ENCODE data around the gene ZNF519.
"Not testable (repeated sequence)": the region's sequence is repeated elsewhere in the genome, so short reads cannot be mapped to it uniquely, and the experiment has no call there.

The ZNF519 gene

DNA sequence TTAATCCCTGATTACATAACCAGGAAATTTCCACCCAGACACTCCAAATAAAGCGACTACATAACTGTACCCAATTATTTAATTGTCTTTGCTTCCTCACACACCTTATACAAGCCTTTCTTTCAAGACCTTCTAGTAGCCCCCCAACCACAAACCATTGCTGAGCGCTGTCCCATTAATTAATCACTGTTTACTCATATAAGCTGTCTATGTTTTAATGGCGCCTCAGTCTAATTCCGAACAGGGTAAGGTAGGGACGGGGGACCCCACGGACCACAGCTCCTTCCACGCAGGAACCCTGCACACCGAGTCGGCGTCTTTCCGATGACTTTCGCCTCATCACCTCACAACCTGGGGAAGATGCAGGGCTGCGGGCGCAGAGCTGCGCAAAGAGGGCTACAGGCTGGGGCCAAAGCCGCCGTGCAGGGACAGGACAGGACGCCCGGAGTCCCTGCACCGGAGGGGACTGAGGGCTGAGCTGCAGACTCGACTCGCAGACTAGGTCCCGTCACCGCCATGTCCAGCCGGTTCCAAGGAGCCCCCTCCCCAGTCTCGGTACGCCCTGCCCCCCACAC lies 452 bp downstream of the ZNF519 start:
- DNase-seq (ENCODE audit: low spot score); in situ Hi-C loops (cut with MboI; ENCODE audit: low pct_unique_long_range_greater_than_20kb, low sequenced_read_pairs, unreplicated experiment): not testable (repeated sequence)

DNA sequence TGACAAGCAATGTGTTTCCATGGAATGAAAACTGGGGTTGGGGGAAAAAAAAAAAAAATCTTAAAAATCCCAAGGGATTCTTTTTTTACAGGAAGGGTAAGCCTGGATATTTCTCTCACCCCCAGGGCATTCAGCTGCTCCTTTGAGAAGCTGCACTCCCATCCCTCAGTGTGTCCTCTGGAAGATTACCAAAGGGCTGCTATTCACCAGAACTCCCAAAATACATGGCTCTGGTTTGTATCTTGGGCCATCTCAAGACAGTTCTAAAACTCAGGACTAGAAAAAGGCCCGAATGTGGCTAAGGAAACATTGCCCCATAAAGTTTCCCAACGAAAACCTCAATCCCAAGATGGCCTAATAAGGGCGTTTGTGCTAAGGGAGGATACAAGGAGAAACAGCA lies 1.4 kb downstream of the ZNF519 start:
- DNase-seq (ENCODE audit: low spot score); in situ Hi-C loops (cut with MboI; ENCODE audit: low pct_unique_long_range_greater_than_20kb, low sequenced_read_pairs, unreplicated experiment): not testable (repeated sequence)

DNA sequence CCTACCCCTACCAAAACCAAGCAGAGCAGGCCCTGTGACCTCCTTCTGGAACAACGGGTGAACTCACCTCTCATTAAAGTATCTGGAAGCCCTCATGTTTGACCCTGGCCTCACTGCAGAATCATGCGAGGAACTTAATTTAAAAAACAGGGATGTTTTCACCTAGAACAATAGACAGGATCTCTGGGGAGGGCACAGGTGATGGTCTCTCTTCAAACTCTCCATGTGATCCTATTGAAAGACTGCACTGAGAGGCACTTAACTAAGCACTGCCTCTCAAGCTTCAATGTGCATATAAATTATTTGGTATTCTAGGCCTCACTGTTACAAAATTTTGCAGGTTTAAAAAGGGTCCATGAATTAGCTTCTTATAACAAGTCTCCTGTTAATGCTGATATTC lies 7.5 kb downstream of the ZNF519 start:
- no peak for DNase-seq (ENCODE audit: low spot score)
- in situ Hi-C loops (cut with MboI; ENCODE audit: low pct_unique_long_range_greater_than_20kb, low sequenced_read_pairs, unreplicated experiment): no loop called here
- TF ChIP-seq, protein P1, sequence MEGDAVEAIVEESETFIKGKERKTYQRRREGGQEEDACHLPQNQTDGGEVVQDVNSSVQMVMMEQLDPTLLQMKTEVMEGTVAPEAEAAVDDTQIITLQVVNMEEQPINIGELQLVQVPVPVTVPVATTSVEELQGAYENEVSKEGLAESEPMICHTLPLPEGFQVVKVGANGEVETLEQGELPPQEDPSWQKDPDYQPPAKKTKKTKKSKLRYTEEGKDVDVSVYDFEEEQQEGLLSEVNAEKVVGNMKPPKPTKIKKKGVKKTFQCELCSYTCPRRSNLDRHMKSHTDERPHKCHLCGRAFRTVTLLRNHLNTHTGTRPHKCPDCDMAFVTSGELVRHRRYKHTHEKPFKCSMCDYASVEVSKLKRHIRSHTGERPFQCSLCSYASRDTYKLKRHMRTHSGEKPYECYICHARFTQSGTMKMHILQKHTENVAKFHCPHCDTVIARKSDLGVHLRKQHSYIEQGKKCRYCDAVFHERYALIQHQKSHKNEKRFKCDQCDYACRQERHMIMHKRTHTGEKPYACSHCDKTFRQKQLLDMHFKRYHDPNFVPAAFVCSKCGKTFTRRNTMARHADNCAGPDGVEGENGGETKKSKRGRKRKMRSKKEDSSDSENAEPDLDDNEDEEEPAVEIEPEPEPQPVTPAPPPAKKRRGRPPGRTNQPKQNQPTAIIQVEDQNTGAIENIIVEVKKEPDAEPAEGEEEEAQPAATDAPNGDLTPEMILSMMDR (IDR thresholded peaks at IDR 0.05; ENCODE audit: extremely low read depth, insufficient read depth, missing control alignments): no peak

DNA sequence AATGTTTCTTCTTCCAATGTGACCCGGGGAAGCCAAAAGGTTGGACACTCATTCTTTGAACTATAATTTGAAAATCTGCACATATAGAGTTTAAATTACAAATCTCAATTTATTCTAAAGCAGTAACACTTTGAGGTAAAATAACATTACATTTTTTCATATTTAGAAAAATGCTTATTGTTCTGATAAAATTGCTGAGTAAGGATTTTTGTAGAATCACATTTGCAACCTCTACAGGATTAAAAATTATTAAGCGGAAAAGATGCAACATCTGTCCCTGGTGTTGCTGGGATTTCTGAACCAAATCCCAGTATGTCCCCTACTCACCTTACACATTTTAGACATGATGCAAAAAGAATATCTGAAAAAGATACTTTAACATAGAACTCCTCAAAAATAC lies 10.1 kb downstream of the ZNF519 start:
- TF ChIP-seq, protein P1 (IDR thresholded peaks at IDR 0.05; ENCODE audit: extremely low read depth, insufficient read depth, missing control alignments): no peak
- in situ Hi-C loops (cut with MboI; ENCODE audit: low pct_unique_long_range_greater_than_20kb, low sequenced_read_pairs, unreplicated experiment): no loop called here
- no peak for DNase-seq (ENCODE audit: low spot score)

DNA sequence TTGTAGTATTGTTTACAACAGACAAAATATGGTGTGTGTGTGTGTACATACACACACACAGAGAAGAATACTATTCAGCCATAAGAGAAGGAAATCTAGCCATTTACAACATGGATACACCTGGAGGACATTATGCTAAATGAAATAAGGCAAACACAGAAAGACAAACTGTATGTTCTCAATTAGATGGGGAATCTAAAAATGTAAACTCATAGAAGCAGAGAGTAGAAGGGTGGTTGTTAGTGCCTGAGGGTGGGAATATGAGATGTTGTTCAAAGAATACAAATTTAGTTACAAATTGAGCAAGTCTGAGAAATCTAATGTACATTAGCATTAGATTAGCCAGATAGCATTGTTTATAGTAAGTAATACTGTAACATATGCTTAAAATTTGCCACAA lies 11.3 kb downstream of the ZNF519 start:
- in situ Hi-C loops (cut with MboI; ENCODE audit: low pct_unique_long_range_greater_than_20kb, low sequenced_read_pairs, unreplicated experiment): no loop called here
- TF ChIP-seq, protein P1 (IDR thresholded peaks at IDR 0.05; ENCODE audit: extremely low read depth, insufficient read depth, missing control alignments): no peak
- DNase-seq (ENCODE audit: low spot score): no peak

DNA sequence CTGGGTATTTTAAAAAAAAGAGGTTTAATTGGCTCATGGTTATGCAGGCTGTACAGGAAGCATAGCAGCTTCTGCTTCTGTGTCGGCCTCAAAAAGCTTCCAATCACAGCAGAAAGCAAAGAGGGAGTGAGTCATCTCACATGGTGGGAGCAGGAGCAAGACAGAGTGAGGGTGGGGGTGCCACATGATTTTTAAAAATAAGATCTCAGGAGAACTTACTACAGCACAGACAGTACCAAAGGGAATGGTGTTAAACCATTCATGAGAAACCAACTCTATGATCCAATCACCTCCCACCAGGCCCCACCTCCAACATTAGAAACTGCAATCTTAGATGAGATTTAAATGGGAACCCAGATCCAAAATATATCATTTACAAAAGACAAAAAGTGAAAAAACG lies 14.6 kb downstream of the ZNF519 start:
- TF ChIP-seq, protein P1 (IDR thresholded peaks at IDR 0.05; ENCODE audit: extremely low read depth, insufficient read depth, missing control alignments): no peak
- in situ Hi-C loops (cut with MboI; ENCODE audit: low pct_unique_long_range_greater_than_20kb, low sequenced_read_pairs, unreplicated experiment): no loop called here
- no peak for DNase-seq (ENCODE audit: low spot score)

DNA sequence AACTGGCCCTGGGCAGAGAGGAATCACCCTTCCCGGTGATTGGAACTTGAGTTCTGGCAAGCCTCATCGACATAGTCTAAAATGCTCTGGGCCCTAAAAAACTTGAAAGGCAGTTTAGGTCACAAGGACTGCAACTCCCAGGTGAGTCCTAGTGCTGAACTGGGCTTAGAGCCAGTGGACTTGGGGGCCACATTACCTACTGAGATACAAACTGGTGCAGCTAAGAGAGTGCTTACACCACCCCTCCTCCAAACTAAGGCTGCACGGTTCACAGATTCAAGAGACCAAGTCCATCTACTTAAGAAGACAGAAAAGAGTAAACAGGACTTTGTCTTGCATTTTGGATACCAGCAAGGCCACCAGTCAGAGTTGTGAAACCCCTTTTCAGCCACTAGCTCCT lies 25.3 kb downstream of the ZNF519 start:
- TF ChIP-seq, protein P1 (IDR thresholded peaks at IDR 0.05; ENCODE audit: extremely low read depth, insufficient read depth, missing control alignments): no peak
- DNase-seq (ENCODE audit: low spot score): no peak
- in situ Hi-C loops (cut with MboI; ENCODE audit: low pct_unique_long_range_greater_than_20kb, low sequenced_read_pairs, unreplicated experiment): no loop called here

Data from GM13977 (cell line).